Measurements from ENCODE around the gene OPCML.

DNA sequence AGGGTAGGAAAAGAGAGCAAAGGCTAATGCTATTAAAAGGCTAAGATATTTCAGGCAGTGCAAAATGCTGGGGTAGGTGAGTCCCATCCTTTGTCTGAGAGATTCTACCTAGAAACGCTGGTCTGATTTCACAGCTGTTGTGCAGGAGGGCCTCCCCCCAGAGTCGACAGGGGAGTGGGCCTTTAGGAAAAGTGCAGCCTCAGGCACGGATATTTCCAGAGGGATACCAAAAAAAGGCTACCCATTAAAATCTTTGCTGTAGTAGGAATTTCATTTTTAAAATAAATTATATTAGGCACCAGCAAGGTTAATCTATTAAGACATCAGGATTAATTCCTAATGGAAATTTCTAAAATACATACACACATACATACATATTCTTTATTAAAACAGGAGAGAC is 280.5 kb downstream of the OPCML start:
- no peak for TF ChIP-seq ISL1 (CRISPR knock-in tag; IDR thresholded peaks at IDR 0.05)
- TF ChIP-seq, protein P1, sequence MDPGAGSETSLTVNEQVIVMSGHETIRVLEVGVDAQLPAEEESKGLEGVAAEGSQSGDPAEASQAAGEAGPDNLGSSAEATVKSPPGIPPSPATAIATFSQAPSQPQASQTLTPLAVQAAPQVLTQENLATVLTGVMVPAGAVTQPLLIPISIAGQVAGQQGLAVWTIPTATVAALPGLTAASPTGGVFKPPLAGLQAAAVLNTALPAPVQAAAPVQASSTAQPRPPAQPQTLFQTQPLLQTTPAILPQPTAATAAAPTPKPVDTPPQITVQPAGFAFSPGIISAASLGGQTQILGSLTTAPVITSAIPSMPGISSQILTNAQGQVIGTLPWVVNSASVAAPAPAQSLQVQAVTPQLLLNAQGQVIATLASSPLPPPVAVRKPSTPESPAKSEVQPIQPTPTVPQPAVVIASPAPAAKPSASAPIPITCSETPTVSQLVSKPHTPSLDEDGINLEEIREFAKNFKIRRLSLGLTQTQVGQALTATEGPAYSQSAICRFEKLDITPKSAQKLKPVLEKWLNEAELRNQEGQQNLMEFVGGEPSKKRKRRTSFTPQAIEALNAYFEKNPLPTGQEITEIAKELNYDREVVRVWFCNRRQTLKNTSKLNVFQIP (CRISPR knock-in tag; IDR thresholded peaks at IDR 0.05; ENCODE audit: borderline replicate concordance, low read depth), result no peak

Data from SK-N-SH treated with all-trans-retinoic acid at 6 μM for 48 hours (cell line).